HFF-Myc (cell line): Measurements from ENCODE around the gene CCDC73.
"Not testable (repeated sequence)": the region's sequence is repeated elsewhere in the genome, so short reads cannot be mapped to it uniquely, and the experiment has no call there.

Experiments
- DNase-seq: peaks from one replicate; pipeline ENCODE4 v3.0.0-alpha.2; 2011; ENCODE audit warnings: low read depth; ENCODE audit errors: extremely low read depth
- H3K4me3 ChIP-seq: replicated peaks from 2 replicates; pipeline ENCODE4 v1.5.1; 2011; ENCODE audit warnings: low read depth, mild to moderate bottlenecking, control low read depth, low read length
- CTCF ChIP-seq: IDR thresholded peaks from 2 replicates; pipeline ENCODE4 v1.5.1; 2012; ENCODE audit warnings: mild to moderate bottlenecking, low read depth, low read length, control low read depth; ENCODE audit errors: missing control alignments

The CCDC73 gene

GRCh38 chr11:32606220-32606619 is 188.2 kb downstream of the CCDC73 start:
- no peak for DNase-seq
- H3K4me3 ChIP-seq, result no peak overlapping the region
- TF ChIP-seq CTCF, result no peak

GRCh38 chr11:32602657-32603415 is 191.6 kb downstream of the CCDC73 start:
- no peak for TF ChIP-seq CTCF
- DNase-seq, result no peak
- no peak overlapping the region for H3K4me3 ChIP-seq

- no peak for TF ChIP-seq CTCF
- H3K4me3 ChIP-seq, result no peak overlapping the region
- DNase-seq, result no peak
Observed at GRCh38 chr11:32597921-32598320, 196.5 kb downstream of the CCDC73 start.

GRCh38 chr11:32596114-32596513 is 198.3 kb downstream of the CCDC73 start:
- not testable (repeated sequence) for DNase-seq, H3K4me3 ChIP-seq

GRCh38 chr11:32594272-32594671 is 200.2 kb downstream of the CCDC73 start:
- DNase-seq, result no peak
- TF ChIP-seq CTCF, result no peak
- no peak overlapping the region for H3K4me3 ChIP-seq

GRCh38 chr11:32586576-32587190 is 207.8 kb downstream of the CCDC73 start:
- TF ChIP-seq CTCF, result peak; percentile 29
- DNase-seq, result no peak
- peak overlapping the region; percentile 97 for H3K4me3 ChIP-seq

- no peak for DNase-seq
- no peak for TF ChIP-seq CTCF
- H3K4me3 ChIP-seq, result peak overlapping the region; percentile 97
Observed at GRCh38 chr11:32584921-32585320, 209.5 kb downstream of the CCDC73 start.
